Kasumi-1 (cell line): Measurements from ENCODE around the gene PDZD4.

Experiments
- DNase-seq, 2 experiments: peaks; one replicate each; lab custom pipeline; 2025; lab: John Stamatoyannopoulos, UW

Gene PDZD4

DNA sequence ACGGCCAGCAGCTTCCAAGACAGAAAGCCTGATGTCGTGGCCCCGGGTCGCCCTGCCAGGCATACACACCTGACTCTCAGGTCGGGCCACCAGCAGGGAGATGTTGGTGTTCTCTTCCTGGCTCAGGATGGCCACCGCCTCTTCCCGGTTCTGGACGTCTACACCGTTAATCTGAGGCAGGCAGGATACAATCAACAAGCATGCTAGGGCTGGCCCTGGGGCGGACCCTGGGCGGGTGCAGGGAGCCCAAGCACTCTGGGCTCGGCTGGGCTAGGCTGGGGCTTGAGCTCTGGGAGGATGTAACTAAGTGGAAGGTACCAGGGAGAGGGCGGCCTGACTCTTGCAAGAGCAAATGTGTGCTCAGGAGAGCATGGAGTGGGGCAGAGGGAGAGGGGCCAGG, 24.9 kb downstream of the PDZD4 start:
- no peak for DNase-seq

DNA sequence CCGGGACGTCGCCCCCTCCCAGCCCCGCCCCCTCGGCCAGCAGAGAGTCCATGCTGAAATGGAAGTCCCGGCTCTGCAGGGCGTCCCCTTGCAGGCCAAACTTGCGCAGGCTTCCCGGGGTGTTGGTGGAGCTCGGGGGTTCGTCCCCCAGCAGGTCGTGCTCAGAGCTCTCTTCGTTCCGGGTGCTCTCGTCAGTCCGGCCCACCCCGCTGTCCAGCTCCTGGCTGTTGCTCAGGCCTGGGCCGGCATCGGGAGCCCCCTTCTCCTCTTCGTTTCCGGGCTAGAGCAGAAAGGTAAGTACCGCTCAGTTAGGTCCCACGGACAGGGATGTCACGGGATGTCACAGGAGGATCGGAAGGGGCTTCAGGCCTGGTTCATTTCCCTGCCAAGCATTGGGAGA, 25.7 kb downstream of the PDZD4 start:
- DNase-seq, result no peak

DNA sequence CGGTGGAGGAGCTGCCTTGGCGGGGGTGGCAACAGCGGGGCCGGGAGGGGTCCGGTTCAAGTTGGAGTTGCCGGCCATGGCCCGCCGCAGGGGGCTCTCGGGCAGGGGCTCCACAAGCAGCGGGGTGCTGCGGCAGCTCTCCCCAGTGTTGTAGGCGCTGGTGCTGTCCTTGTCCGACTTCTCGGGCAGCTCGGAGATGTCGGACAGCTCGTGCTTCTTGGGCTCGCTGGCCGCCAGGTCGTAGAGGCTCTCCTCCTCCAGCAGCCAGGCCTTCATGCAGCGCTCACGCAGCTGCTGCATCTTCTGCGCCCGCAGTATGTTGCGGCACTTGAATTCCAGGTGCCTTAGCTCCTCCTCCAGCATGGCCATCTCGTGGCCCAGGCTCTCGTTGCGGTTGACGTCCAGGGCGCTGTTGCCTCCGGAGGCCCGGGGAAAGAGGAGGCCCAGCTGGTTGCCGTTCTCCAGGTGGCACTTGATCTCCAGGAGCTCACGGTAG, 26.2 kb downstream of the PDZD4 start:
- no peak for DNase-seq

DNA sequence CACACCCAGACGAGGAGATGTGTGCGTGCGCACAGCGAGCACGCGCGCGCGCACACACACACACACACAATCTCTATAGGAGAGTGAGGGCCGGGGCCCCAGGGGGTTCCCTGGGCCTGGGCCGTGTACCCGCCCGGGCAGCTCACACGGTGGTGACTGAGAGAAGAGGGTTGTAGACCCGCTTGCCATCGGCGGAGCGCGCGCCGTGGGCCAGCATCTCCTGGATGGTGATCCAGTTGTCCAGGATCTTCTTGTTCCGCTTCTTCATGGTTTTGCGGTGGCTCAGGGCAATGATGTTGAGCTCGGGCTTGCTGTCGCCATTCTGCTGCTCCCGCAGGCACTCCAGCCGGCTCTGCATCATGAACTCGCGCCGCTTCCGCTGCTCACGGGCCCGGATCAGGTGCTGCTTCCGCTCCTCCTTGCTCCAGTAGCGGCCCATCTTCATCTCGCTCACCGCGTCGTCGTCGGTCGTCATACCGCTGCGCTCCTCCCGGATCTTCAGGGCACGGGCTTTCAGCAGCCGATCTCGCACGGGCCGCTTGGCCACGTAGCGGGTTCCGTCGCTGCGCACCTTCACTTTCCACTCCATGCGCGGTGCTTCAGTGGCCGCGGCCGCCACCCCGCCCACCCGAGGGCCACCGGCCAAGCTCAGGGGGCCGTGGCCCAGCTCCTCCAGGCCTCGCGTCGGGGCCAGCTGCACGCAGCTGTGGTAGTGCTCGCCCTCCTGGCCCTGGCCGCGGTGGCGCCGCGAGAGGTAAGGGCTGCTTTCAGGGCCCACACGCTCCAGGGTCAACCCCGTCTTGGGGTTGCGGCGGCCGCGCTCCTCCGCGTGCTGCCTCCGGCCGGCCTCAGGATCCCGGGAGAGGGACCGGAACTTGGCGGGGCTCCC, 26.9 kb downstream of the PDZD4 start:
- no peak for DNase-seq

DNA sequence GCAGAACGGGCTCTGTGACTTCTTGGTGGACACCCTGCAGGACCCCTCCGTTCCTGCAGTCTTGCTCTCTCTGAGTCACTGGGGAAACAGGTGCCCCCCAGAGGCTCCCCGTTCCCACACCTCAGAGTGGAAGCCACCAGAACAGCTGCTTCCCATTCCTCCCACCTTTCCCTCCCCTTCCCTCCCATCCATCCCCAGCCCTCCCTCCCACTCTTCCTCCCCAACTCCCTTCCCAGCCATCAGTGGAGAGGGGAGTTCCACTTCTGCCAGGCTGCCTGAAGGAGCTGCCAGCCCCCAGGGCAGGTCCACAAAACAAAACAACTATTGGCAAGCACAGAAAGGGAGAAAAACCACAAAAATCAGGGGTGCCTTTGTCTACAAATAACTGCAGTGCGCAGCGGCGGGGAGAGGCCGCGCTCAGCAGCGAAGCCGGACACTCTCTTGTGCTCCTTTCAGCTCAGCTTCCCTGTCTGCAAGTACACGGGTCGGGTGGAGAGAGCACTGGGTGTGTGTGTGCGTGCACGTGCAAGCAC, 27.8 kb downstream of the PDZD4 start:
- DNase-seq, result no peak

DNA sequence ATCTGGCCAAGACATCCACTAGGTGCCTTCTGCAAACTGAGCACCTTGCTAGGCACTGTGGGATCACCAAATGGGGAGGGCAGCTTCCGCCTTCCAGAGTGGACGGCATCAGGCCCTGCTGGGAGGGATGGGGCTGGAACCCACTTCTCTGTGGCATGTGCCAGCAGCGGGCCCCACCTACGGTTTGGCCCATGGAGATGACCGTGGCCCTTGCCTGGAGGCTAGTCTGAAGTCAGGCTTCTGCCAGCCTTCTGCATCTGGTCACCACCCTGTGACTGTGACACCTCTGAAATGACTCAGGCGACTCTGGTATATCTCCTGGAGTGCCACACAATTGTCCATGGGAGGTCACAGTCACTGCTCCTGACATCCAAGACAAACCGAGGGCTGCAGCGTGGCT, 28.7 kb downstream of the PDZD4 start:
- no peak for DNase-seq

DNA sequence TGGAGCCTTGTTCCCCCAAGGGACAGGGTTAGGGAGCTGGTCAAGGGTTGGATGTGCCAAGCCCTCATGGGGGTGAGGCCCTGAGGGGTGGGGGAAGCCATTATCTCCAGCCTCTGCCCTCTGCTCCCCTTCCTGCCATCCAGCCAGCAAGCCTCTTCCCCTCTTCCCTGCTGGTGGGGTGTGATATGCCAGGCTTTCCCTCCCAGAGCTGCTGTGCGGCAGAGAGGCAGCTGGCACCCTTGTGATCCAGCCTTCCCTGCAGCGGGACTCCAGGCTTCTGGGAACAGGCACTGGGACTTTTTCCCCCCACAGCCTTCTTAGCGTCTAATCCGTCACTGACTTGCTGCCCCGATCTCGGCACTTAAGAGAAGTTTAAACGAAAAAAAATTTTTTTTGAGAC, 29.6 kb downstream of the PDZD4 start:
- DNase-seq, result no peak

DNA sequence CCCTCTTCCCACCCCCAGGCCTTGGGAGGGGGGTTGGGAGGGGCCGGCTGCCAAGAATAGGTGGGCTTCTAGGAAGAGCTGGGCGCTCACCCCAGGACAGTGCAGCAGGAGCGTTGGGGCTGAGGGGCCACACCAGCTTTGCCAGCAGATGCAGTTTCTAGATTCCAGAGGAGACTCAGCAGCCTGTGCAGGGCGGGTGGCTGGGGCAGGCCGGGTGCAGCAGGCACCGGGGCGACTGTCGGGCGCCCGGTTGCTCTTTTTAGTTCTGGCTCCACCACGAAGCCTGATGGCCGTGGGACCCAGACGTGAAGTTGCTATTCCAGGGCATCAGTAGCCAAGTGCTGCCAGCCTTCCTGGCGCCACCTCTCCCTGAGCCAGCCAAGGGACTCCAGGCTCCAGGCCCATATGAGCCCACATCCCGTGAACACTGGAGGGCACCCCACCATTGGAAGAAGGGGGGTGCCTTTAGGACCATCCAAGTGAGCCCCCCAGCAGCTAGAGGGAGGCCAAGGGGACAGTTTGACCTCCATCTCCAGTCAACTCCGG, 30.1 kb downstream of the PDZD4 start:
- no peak for DNase-seq

DNA sequence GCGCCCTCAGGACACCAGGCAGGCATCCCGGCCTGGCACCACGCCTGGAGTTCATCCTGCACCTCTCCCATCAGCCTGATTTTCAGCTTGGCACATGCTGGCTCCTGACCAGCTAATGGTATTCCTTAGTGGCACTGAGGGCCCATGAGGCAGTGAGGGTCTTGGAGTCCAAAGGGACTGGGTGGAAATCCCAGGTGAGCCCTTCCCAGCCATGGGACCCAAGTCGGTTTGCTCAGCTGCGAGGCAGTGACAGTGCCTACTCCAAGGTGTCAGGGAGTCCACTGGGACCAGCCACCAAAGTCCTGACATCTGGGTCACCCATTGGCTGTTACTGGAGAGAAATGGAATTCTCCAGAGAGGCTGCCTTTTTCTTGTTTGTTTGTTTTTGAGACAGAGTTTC, 31.0 kb downstream of the PDZD4 start:
- no peak for DNase-seq

DNA sequence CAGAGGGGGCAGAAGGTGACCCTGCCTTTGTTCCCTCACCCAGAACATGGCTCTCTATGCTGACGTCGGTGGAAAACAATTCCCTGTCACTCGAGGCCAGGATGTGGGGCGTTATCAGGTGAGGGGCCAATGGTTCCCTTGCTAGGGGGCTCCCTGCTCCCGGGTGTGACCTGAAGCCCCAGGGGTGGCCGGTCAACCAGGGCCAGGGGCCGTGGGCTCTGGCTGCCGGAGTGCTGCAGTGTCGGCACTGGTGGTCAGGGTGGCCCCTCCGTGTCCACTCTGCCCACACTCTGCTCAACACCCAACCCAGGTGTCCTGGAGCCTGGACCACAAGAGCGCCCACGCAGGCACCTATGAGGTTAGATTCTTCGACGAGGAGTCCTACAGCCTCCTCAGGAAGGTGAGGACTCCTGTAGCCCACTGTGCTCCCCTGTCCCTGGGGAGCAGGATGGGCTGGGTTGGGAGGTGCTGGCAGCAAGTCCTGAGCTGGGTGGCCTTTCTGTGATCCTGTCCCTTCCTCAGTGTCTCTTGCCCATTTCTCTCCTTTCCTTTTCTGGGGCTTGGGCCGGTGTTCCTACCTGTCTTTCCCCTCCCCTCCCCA, 32.8 kb downstream of the PDZD4 start:
- no peak for DNase-seq

DNA sequence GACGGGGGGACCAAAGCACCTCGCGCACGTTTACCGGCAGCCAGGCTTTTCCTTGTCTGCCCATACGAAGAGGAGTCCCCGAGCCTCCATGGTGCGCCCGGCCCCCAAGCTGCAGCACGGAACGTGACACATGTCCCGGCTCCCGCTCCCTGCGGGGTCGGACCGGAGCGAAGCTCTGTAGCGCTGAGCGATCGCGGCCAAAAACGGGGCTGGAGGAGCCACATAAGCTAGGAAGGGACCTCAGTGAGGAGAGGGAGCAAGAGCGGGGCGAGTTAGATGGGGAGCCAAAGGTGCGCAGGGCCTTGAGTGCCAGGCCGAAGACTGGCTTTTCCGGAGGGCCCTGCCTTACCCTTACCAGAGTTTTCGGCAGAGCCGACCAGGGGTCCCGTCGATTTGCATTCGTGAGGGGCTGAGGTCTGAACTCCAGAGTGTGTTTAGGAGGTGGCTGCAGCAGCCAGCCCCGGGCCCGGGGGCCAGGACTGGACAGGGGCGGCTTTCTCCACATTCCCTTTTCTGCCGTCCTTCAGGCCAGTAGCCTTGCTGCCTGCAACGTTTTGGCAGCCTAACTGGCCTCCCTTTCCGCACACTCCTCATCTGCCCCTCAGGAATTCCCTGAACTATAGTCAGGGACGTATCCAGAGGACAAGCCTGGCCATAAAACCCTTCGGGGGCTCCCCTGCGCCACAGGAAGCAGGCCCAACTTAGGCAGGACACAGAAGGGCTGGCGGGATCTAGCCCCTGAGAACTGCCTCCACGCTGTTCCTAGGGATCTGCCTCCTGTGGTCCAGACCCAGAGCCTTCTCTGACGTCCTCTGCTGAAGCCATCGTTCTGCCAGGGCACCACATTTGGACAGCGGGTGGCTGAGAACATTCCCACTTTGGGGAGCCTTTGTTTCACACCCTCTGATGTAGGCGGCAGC, 35.2 kb downstream of the PDZD4 start:
- no peak for DNase-seq

DNA sequence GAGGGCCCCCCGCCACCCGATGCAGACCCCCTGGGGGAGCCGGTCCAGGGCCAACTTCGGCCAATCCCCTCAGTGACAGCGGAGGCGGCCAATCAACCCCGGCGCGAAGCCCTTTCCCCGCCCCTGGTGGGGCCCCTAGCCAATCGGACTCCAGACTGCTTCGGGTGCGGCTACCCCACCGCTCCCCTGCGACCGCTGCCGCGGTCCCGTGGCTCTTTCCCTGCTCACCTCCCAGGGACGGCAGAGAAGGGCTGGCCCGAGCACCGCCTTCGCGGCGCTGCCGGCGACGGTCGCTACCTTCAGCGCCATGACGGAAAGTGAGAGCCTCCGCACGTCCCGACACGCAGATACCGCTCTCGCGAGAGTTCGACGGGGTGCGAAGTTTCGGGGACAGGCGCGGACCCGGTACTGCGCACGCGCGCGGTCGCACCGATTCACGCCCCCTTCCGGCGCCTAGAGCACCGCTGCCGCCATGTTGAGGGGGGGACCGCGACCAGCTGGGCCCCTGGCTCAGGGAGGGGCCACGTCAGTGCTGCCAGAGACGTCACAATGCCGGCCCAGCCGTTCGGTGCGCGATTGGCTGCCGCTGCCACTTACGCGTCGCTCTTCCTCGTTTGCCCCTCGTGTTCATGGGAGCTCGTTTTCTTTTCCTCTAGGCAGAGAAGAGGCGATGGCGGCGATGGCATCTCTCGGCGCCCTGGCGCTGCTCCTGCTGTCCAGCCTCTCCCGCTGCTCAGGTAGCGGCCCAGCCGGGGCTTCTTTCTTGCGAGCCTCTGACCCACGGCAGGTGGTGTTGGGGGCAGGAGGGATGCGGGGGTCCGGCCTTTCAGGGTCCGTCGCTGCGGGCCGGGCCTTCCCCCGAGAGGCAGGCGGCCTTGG, 36.1 kb downstream of the PDZD4 start, which contains the start of the genes IDH3G and SSR4:
IDH3G (minus strand) TSS at position 358 of the 879 bp plus-strand sequence; CDS start at position 309, 49 bp downstream.
SSR4 (plus strand) TSS at position 651 of the 879 bp plus-strand sequence; CDS start at position 671, 20 bp downstream.
- DNase-seq, result peak; percentile 89 to 93

DNA sequence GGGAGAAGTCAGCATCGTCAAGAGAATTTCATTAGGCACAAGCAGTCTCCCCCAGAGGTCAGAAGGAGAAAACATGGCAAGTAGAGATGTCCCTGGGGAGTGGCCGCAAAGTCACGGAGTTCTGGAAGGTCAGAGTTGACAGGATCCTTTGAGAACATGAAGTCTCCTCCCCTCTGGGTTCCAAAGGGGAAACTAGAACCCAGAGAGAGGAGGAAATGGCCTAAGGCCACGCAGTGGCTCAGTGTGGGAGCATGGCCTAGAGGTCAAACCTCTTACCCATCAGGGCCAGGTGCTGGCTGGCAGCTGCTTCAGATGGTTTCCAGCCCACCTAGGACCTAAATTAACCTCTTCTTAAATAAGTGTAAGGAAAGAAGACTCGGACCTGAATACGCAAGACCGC, 37.1 kb downstream of the PDZD4 start:
- DNase-seq, result no peak

DNA sequence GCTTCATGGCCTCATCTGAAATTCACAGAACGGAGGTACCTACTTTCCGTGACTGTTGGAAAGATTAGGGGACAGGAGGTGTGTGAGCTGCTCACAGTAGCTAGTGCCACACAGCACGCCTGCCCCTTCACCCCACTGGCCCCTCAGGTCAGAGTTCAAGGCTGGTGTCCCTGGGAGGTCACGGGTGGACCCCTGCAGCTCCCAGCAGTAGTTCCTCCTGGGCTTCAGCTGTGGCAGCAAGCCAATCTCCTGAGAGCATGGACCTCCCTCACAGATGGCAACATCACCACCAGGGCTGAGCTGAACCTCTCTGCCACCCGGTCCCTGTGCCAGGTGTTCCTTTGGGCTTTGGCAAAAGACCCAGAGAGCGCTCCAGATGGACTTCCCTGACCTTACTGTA, 38.0 kb downstream of the PDZD4 start:
- DNase-seq, result no peak

DNA sequence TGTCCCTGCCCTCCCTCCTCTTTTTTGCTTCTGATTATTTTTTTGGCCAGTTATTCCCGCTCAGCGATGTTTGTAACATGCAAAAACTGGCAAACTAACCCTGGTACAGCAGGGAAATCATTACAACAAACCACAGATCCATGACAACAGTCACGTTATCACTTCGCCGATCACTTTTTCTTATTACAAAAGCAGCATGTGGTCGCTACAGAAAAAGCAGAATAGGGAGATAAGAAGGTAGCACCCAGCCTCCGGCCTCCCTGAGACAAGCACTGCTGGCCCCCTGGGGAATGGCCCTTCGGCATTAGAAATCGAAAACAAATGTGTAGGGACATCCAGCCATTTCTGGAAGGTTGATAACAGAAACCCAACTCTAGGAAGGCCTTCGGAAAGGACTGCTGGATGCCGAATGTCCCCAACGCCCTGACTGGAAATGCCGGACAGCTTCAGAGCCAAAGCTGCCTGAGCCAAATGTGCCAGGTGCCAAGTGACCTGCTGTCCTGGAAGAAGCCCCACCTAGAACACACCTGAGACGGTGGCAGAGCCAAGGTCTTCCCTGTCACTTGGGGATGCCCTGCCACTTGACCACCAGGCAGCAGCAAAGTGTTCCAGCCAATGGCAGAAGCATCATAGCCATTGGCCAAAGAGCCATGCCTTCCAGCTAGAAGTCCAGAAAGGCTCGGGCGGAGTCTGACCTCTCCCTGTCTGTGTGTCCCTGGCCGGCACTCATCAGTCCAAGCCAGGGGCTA, 39.1 kb downstream of the PDZD4 start:
- DNase-seq, result no peak

DNA sequence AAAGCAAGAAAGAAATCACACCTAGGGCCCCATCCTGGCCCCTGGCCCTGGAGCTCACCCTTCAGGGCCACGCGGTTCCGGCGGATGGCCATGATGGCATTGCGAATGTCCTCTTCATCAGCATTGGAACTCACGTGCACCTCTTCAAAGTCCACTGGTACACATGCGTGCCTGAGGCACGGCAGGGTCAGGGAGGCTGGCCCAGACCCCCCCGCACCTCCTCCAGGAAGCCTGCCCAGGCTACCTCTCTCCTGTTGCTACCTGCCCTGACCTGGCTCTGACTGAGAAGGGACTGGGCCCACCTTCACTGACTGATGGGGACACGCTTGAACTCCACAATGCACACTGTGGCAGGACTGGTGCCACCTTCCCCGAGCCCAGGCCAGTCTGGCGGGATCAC, 40.7 kb downstream of the PDZD4 start:
- no peak for DNase-seq

DNA sequence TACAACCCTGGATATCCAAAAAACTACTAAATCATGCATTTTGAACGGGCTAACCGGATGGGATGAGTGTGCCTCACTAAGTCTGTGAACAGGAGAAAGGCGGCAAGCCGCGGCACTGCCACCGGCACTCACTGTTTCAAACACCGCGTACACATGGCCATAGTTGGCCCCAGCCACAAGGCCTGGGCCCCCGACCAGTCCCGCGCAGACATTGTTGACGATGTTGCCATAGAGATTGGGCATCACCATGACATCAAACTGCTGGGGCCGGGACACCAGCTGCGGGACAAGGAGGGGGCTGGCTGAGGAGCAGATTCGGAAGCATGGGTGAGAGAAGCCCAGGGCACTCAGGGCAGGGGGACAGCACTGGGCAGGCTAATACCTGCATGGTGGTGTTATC, 43.7 kb downstream of the PDZD4 start:
- no peak for DNase-seq

DNA sequence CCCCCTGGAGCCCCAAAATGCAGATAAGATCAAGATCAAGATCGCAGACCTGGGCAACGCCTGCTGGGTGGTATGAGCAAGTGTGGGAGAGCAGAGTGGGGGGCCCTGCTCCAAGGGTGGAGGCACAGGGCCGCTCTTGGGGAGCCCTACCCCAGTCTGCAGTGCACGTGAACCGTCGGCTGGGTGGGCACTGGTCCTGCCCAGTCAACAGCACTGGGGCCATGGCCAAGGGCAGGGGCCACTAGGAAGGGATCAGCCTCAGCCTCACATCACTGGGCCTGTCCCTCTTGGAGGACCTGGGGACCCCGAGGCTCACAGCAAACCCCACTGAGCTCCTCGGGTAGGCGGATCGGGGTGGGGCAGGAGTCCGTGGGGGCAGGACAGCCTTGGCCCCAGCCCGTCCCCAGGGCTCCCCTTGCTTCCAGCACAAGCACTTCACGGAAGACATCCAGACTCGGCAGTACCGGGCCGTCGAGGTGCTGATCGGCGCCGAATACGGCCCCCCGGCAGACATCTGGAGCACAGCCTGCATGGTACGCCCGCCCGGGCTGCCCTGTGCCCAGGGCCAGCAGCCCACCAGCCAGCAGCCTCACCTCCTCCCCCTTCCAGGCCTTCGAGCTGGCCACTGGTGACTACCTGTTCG, 45.9 kb downstream of the PDZD4 start:
- no peak for DNase-seq

DNA sequence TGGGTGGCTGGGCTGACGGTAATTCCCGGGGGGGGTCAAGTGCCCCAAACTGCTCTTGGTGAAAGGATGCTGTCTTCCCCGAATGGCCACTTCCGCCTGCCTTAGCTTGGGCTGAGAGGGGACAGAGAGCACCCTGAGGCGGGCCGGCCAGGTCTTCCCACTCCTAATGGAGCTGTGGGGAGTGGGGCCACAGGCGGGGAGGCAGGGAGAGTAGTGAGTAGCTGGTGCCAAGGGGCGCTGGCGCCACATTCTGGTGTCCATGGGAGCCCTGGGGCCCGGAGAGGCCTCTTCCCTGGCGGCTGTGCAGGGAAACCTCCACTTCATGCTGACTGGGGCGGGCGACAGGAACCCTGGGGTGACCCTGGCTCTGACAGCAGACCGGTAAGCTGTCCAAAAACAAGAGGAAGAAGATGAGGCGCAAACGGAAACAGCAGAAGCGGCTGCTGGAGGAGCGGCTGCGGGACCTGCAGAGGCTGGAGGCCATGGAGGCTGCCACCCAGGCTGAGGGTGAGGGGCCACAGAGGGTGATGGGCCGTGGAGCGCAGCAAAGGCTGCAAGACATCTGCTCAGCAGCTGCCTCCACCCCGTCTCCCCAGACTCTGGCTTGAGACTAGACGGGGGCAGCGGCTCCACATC, 46.8 kb downstream of the PDZD4 start:
- DNase-seq, result peak; percentile 32 to 49
